ENCODE measurements around the gene ARFGEF2. TPM values are rescaled to one million over a fixed set of nuclear protein-coding genes. Genes with fewer than 3 reads are reported as not detected.
"Not testable (repeated sequence)": the region's sequence is repeated elsewhere in the genome, so short reads cannot be mapped to it uniquely, and the experiment has no call there.

The ARFGEF2 gene
- total RNA-seq, 2 experiments from 2014 or later, result 19.0 to 23.7 TPM

DNA sequence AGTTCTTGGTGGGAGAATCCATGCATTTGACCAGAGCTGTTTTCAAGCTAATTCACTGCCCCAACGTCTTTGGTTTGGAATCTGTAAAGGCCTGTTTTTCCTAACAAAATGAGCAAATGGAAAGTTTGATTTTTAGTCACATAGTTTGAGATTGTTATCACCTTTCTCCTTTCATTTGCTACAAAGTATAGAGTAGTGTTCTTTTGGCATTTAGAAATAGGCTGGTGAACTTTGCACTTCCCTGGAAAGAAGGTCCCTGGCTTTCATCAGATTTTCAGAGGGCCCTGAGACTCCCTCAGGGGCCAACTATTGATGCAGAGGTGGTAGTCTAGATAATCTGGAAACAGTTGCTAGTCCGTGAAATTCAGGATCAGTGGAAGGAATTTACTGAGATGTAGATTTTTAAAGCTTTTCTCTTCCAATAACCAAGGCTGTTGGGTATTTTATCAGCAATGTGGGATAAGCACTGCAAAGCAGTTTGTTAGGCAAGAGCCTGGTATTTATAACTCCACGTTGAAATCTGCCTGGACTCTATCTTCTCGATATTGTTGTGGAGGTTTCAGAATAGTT is 1.7 kb downstream of the ARFGEF2 start:
- H3K36me3 Mint-ChIP-seq, result peaks cover 4% of the 10 kb centered on the region
- peak overlapping the region; percentile 23 for H3K4me3 Mint-ChIP-seq
- H3K4me1 Mint-ChIP-seq, result peaks cover 38% of the 10 kb centered on the region
- no peak overlapping the region for H3K27ac Mint-ChIP-seq
- no peak for ATAC-seq
- H3K27me3 Mint-ChIP-seq, result no peaks in the 10 kb centered on the region
- DNase-seq, result no peak
- no peaks in the 10 kb centered on the region for H3K9me3 Mint-ChIP-seq (ENCODE audit: low read depth)
- CTCF ChIA-PET, result interaction anchor here (1.2 to 2.4 kb wide), 2 partner anchors 266 to 303 kb away, joined by 3 to 7 read pairs; no protein-coding TSS in a partner anchor

DNA sequence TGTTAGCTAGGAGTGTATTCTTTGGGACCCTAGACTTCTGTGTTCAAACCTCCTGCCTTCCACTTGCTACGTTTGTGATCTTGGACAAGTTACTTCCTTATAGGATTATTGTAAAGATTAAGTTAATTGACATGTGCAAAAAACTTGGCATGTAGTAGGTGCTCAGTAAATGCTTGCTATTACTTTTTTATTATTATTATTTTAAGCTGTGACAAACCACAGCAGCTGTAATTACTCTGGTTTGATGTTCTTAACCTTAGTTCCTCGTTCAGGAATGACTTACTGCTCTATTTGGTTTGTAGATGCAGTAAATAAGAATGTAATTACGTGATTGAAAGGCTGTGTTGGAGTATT is 3.2 kb downstream of the ARFGEF2 start:
- Mint-ChIP-seq H3K27me3 (no peaks in the 10 kb centered on the region), H3K4me3 (no peak overlapping the region), H3K4me1 (peaks cover 38% of the 10 kb centered on the region), H3K9me3 (ENCODE audit: low read depth) (no peaks in the 10 kb centered on the region), H3K27ac (no peak overlapping the region), H3K36me3 (peaks cover 4% of the 10 kb centered on the region)
- DNase-seq, result no peak
- no peak for ATAC-seq
- CTCF ChIA-PET, result no interaction called here

DNA sequence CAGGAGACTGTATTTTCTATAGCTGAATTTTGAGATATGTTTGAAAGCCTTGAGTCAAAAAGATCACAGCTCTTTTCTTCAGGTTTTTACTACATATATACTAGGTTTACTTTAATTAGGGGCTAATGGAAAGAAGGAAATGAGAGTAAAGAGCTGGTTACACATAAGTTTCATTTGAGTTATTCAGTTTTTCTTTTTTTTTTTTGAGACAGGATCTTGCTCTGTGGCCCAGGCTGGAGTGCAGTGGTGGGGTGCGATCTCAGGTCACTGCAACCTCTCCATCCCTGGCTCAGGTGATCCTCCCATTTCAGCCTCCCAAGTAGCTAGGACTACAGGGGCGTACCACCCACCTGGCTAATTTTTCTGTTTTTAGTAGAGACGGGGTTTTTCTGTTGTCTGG is 4.8 kb downstream of the ARFGEF2 start:
- no peak for ATAC-seq
- H3K27me3 Mint-ChIP-seq, result no peaks in the 10 kb centered on the region
- peaks cover 28% of the 10 kb centered on the region for H3K4me1 Mint-ChIP-seq
- H3K4me3 Mint-ChIP-seq, result no peak overlapping the region
- H3K36me3 Mint-ChIP-seq, result peaks cover 4% of the 10 kb centered on the region
- H3K9me3 Mint-ChIP-seq (ENCODE audit: low read depth), result no peaks in the 10 kb centered on the region
- CTCF ChIA-PET, result interaction anchor here (0.8 kb wide), 1 partner anchor 306 kb away, joined by 3 read pairs; no protein-coding TSS in a partner anchor
- no peak overlapping the region for H3K27ac Mint-ChIP-seq
- DNase-seq, result no peak

DNA sequence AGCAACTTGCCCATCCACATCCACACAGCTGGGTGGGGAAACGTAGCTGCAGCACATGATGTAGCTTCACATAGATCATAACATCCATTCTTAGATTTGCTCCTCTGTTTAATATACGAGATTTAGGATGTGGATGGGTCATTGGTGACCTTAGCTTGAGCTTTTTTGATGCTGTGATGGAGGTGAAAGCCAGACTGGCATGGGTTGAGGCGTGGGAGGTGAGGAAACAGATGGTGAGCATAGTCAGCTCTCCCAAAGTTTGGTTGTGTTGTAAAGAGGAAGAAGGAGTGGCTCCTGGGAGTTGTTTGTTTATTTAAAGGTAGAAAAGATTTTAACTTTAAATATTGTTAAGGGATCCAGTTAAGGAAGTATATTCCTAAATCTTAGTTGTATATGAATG is 5.3 kb downstream of the ARFGEF2 start:
- Mint-ChIP-seq H3K9me3 (ENCODE audit: low read depth) (no peaks in the 10 kb centered on the region), H3K4me1 (peaks cover 28% of the 10 kb centered on the region), H3K4me3 (no peak overlapping the region), H3K36me3 (peaks cover 4% of the 10 kb centered on the region), H3K27ac (no peak overlapping the region), H3K27me3 (no peaks in the 10 kb centered on the region)
- no peak for DNase-seq
- ATAC-seq, result no peak
- CTCF ChIA-PET, result interaction anchor here (0.8 kb wide), 1 partner anchor 307 kb away, joined by 3 read pairs; no protein-coding TSS in a partner anchor

DNA sequence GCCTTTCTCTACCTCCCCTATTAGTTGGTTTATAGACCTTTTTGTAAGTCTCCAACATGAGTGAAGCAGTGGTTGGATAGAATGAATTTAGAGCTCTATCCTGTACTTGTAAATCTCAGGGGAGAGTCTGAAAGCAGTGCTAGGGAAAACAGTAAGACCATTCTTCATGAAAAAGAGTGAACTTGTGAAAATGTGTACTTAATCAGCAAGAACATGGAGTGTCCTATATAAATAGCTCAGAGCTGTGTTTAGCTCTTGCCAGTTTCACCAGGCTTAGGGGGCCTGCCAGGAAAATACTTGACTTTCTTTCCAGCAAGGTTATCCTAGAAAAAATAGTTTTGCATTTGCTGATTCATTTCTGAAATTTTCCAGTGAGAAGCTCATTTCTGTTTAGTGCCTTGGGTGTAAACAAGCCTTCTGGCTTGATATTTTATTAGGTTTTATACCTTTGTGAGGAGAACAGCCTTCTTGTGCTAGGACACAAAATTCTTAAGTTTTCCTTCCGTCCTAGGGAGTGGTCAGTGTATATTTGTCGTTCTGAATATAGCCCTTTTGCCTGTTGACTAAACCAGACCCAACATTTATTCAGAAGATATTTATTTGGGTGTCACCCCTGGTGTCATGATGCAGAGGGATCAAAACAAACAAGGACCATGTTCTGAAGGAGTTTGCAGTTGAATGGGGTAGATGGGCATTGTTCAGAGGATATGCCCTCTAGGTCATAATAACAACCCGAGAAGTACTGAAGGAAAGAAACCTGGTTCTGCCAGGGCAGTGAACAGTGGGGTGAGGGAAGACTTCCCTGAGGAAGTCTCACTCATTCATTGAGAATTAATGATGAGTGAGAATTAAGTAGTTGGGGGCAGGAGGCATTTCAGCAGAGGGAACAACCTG is 7.6 kb downstream of the ARFGEF2 start:
- H3K27ac Mint-ChIP-seq, result no peak overlapping the region
- CTCF ChIA-PET, result interaction anchor here (1.1 kb wide), 1 partner anchor 17 kb away, joined by 5 read pairs; no protein-coding TSS in a partner anchor
- no peak for ATAC-seq

DNA sequence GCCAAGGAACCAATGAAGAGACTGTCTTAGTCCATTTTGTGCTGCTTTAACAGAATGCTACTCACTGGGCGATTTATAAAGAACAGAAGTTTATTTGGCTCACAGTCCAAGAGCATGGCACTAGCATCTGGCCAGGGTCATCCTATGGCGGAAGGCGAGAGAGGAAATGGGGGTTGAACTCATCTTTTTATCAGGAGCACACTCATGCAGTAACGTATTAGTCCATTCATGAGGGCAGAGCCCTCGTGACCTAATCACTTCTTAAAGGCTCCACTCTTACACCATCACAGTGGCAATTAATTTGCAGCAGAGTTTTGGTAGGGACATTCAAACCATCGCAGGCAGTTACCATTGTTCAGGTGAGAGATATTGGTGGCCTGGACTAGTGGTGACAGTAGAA is 8.5 kb downstream of the ARFGEF2 start:
- no peaks in the 10 kb centered on the region for H3K27me3 Mint-ChIP-seq
- DNase-seq (no peak), ATAC-seq (no peak)
- no peak overlapping the region for H3K27ac Mint-ChIP-seq
- CTCF ChIA-PET, result no interaction called here
- H3K9me3 Mint-ChIP-seq (ENCODE audit: low read depth), result no peaks in the 10 kb centered on the region
- peaks cover 10% of the 10 kb centered on the region for H3K4me1 Mint-ChIP-seq
- no peak overlapping the region for H3K4me3 Mint-ChIP-seq
- peaks cover 7% of the 10 kb centered on the region for H3K36me3 Mint-ChIP-seq

More for the DNA sequence above, 7.6 kb downstream of the ARFGEF2 start:
- Mint-ChIP-seq H3K36me3 (peaks cover 4% of the 10 kb centered on the region), H3K27me3 (no peaks in the 10 kb centered on the region), H3K4me3 (no peak overlapping the region), H3K9me3 (ENCODE audit: low read depth) (no peaks in the 10 kb centered on the region), H3K4me1 (peaks cover 7% of the 10 kb centered on the region)
- no peak for DNase-seq

DNA sequence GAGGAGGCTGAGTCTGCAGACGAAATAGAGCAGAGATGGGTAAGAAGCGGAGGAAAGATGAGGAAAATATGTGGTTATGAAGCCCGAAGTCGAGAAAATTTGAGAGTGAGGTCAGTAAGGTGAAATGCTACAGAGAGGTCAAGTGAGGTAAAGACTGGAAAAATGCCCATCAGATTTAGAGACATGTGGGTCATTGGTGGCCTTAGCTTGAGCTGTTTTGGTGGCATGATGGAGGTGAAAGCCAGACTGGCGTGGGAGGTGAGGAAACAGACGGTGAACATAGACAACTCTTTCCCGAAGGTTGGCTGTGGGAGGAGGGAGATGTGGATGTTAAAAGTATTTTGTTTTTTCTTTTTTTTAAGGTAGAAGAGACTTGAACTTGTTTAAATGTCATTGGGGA is 9.4 kb downstream of the ARFGEF2 start:
- Mint-ChIP-seq H3K4me3 (no peak overlapping the region), H3K27me3 (no peaks in the 10 kb centered on the region), H3K27ac (no peak overlapping the region), H3K4me1 (peaks cover 10% of the 10 kb centered on the region), H3K9me3 (ENCODE audit: low read depth) (no peaks in the 10 kb centered on the region), H3K36me3 (peaks cover 7% of the 10 kb centered on the region)
- no peak for DNase-seq
- CTCF ChIA-PET, result interaction anchor here (1.3 kb wide), 1 partner anchor 26 kb away, joined by 4 read pairs; no protein-coding TSS in a partner anchor
- no peak for ATAC-seq

DNA sequence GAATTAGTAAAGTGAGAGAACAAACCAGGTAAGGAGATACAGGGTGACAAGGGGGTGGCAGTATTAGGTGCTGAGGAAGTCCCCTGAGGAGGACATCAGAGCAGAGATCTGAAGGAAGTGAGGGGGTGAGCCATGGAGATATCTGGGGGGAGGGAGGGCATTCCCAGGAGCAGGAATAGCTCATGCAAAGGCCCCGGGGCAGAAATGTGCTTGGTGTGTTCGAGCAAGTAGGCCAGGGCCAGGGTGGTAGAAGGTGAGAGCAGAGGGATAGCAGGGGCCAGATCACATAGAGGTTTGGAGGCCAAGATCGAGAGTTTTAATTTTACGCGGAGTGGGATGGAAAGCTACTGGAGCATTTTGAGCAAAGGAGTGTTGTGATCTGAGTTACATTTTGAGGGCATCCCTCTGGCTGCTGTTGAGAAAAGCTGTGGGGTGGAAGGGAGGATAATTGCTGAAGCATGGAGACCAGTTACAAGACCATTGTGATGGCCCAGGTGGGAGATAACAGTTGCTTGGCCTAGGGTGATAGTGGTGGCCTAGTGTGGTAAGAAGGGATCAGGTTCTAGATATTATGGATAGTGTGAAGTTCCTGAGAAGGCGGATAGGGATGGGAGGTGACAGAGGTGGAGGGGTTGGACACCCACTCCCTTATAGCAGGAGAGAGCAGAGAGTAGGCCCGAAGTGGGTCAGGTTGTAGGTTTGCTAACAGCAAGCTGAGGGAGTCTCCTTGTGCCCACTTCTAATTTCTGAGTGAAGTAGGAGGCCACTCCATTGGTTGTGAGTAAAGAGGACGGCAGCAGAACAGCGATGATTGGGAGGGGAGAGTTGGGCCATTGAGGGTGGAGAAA is 10.2 kb downstream of the ARFGEF2 start:
- Mint-ChIP-seq H3K36me3 (peaks cover 6% of the 10 kb centered on the region), H3K9me3 (ENCODE audit: low read depth) (no peaks in the 10 kb centered on the region), H3K4me1 (peaks cover 9% of the 10 kb centered on the region), H3K4me3 (no peak overlapping the region), H3K27ac (no peak overlapping the region), H3K27me3 (no peaks in the 10 kb centered on the region)
- DNase-seq (no peak), ATAC-seq (no peak)
- CTCF ChIA-PET, result interaction anchor here (1.3 kb wide), 1 partner anchor 26 kb away, joined by 4 read pairs; no protein-coding TSS in a partner anchor

DNA sequence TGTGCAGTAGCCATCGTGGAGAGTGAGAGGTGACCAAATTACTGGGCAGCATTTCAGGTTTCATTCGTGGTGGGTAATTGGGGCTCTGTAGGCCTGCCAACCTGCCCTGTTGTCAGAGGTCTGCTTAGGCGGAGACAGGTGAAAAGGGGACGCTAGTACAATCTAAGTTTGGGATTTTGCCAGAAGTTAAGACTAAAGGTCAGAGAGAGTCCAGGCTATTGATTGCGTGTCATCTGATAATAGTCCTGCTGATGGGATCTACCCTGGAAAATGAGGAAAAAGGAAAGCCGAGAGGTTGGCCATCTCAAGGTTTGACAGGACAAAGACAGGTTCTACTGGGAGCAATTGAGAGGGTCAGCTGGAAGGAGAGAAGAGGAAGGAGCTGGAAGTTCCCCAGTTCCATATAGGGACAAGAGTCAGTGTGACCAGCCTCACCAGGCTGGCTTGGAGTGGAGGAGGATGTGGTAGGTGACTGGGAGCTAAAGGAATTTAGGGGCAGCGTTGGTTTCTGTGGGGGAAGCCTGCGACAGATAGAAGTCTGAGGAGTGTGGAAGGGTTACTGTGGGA is 10.9 kb downstream of the ARFGEF2 start:
- Mint-ChIP-seq H3K4me1 (peaks cover 8% of the 10 kb centered on the region), H3K9me3 (ENCODE audit: low read depth) (no peaks in the 10 kb centered on the region), H3K4me3 (no peak overlapping the region), H3K27ac (no peak overlapping the region), H3K36me3 (peaks cover 5% of the 10 kb centered on the region), H3K27me3 (no peaks in the 10 kb centered on the region)
- ATAC-seq (no peak), DNase-seq (no peak)
- CTCF ChIA-PET, result no interaction called here

DNA sequence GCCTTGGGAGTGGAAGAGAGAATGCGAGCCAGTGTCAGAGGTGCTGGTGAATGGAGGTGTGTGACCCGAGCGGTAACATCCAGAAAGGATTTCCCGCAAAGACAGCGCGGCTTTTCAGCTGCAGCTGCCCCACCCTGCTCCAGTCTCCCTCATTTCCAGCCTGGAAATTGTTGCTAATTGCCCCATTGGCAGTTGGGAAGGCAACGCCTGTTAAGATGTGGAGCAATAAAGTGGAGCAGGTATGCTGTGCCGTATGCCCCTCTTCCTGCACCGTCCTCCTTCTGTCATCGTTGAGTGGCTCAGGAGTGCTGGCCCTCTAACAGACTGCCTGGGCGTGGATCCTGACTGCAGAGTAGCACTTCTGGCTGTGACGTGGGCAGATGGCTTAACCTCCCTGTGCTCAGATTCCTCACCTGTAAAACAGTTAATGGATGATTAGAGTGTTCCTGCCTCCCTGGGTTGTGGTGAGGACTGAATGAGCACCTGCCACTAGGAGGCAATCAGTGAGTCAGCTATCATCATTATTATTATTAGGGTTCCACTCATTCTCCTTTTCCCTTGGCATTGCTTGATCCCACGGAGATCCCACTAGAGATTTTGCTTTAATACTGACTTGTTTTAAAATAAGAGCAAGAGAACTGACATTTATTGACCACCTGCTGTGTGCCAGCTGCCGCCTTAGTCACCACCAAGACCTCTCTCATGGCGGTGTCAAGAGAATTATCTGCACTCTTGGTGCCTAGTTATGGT is 11.7 kb downstream of the ARFGEF2 start:
- H3K9me3 Mint-ChIP-seq (ENCODE audit: low read depth), result no peaks in the 10 kb centered on the region
- CTCF ChIA-PET, result no interaction called here
- peaks cover 3% of the 10 kb centered on the region for H3K36me3 Mint-ChIP-seq
- ATAC-seq, result no peak
- H3K27ac Mint-ChIP-seq, result no peak overlapping the region
- no peak overlapping the region for H3K4me3 Mint-ChIP-seq
- no peaks in the 10 kb centered on the region for H3K27me3 Mint-ChIP-seq
- no peak for DNase-seq
- H3K4me1 Mint-ChIP-seq, result peaks cover 8% of the 10 kb centered on the region

DNA sequence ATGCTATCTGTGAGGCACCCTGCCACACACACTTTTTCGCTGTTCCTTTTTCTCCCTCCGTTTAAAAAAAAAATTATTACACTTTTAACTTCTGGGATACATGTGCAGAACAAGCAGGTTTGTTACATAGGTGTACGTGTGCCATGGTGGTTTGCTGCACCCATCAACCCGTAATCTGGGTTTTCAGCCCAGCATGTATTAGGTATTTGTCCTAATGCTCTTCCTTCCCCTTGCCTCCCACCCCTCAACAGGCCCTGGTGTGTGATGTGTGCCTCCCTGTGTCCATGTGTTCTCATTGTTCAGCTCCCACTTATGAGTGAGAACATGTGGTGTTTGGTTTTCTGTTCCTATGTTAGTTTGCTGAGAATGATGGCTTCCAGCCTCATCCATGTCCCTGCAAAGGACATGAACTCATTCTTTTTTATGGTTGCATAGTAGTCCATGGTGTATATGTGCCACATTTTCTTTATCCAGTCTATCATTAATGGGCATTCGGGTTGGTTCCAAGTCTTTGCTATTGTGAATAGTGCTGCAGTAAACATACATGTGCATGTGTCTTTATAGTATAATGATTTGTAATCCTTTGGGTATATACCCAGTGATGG is 12.9 kb downstream of the ARFGEF2 start:
- H3K27ac Mint-ChIP-seq; ATAC-seq; H3K36me3 Mint-ChIP-seq; H3K4me3 Mint-ChIP-seq; DNase-seq; H3K9me3 Mint-ChIP-seq (ENCODE audit: low read depth); CTCF ChIA-PET; H3K27me3 Mint-ChIP-seq: not testable (repeated sequence)
- peaks cover 11% of the 10 kb centered on the region for H3K4me1 Mint-ChIP-seq

DNA sequence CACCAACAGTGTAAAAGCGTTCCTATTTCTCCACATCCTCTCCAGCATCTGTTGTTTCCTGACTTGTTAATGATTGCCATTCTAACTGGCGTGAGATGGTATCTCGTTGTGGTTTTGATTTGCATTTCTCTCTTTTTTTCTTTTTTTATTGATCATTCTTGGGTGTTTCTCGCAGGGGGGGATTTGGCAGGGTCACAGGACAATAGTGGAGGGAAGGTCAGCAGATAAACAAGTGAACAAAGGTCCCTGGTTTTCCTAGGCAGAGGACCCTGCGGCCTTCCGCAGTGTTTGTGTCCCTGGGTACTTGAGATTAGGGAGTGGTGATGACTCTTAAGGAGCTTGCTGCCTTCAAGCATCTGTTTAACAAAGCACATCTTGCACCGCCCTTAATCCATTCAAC is 13.5 kb downstream of the ARFGEF2 start:
- H3K36me3 Mint-ChIP-seq; ATAC-seq; H3K27ac Mint-ChIP-seq; DNase-seq; H3K9me3 Mint-ChIP-seq (ENCODE audit: low read depth); CTCF ChIA-PET; H3K27me3 Mint-ChIP-seq; H3K4me3 Mint-ChIP-seq: not testable (repeated sequence)
- H3K4me1 Mint-ChIP-seq, result peaks cover 16% of the 10 kb centered on the region
